GM18499 (cell line): ENCODE results near the gene CA6.
"Not testable (repeated sequence)": the region's sequence is repeated elsewhere in the genome, so short reads cannot be mapped to it uniquely, and the experiment has no call there.

Source experiments
- ATAC-seq: cut with Tn5 transposase; IDR thresholded peaks from one replicate; pipeline ENCODE4 v1.9.1; 2021; ENCODE audit warnings: moderate number of reproducible peaks; ENCODE audit not compliant: insufficient read depth, unreplicated experiment

The CA6 gene

DNA sequence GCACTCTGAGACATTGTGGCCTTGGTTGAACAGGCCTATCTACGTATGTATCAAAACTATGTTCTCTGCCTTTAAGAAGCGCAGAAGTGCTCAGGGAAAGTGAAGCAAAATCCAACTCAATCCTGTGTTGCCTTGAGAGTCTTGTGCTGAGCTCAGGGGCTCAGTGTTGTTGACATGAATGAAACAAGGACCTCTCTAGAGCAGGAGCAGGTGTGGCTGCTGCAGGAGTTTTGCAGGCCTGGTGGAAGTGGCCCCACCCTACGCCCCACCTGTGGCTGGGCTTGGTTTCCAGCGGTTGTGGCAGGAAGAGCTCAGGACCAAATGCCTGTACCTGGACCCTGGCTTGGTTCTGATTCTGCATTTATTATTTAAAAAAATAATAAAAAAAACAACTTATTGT is 20.9 kb downstream of the CA6 start:
- ATAC-seq = no peak

DNA sequence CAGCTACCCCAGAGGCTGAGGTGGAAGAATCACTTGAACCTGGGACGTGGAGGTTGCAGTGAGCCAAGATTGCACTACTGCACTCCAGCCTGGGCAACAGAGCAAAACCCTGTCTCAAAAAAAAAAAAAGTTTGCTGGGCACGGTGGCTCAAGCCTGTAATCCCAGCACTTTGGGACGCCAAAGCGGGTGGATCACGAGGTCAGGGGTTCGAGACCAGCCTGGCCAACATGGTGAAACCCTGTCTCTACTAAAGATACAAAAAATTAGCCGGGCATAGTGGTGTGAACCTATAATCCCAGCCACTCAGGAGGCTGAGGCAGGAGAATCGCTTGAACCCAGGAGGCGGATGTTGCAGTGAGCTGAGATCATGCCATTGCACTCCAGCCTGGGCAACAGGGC is 23.2 kb downstream of the CA6 start:
- not testable (repeated sequence) for ATAC-seq

DNA sequence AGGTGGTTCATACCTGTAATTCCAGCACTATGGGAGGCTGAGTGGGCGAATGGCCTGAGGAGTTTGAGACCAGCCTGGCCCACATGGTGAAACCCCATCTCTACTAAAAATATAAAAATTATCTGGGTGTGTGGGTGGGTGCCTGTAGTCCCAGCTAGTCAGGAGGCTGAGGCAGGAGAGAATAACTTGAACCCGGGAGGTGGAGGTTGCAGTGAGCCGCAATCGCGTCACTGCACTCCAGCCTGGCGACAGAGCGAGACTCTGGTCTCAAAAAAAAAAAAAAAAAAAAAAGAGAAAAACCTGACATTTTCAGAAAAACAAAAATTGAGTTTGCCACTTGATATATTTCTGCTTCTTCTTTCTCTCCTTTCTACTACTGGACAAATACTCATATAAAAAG is 24.3 kb downstream of the CA6 start:
- ATAC-seq = no peak

DNA sequence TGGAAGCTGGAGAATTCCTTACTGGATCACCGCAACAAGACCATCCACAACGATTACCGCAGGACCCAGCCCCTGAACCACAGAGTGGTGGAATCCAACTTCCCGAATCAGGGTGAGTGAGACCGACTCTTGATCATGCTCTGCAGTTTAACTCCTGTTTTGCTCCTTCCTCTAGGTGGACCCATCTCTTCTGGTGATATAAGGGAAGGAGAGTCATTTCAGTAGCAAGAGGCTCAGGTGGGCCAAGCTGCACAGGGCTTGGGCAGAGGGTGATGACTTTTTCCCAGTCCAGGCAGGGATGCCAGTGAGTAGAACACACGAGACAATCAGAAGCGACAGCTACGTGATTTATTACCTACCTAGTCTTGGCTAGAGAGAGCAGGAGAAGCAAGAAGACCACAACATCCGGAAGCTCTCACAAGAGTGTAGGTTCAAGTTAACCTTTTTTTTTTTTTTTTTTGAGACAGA is 25.2 kb downstream of the CA6 start:
- no peak for ATAC-seq

DNA sequence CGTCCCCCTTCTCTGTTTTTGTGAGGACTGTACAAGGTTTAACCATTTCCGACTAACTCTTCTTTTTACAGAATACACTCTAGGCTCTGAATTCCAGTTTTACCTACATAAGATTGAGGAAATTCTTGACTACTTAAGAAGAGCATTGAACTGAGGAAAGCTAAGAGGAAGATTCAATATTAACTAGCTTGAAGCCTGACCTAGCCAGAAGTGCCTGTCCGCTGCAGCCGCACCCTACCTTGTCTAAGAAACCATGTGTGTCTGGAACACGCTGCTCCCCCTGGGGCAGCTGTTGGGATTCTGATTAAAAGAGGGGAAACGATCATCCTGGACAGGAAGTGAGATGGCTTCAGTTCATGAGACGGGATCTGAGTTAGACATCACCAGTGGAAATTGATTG is 28.9 kb downstream of the CA6 start:
- ATAC-seq = no peak

DNA sequence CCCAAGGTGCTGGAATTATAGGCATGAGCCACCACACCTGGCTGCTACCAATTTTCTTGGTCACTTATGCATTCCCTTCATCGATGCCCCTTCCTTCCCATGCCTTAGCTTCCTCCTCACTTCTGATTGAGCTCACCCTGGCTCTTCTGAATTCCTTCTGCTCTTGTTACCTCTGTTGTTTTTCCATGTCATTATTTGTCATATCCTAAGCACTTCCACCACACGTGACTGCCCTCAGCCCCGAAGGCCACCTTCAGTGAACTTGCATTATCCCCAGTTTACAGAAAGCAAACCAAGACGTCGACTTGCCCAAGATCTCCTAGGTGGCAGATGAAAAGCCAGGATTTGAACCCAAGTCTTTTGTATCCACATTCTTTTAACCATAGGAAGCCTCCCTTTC is 30.7 kb downstream of the CA6 start:
- no peak for ATAC-seq

DNA sequence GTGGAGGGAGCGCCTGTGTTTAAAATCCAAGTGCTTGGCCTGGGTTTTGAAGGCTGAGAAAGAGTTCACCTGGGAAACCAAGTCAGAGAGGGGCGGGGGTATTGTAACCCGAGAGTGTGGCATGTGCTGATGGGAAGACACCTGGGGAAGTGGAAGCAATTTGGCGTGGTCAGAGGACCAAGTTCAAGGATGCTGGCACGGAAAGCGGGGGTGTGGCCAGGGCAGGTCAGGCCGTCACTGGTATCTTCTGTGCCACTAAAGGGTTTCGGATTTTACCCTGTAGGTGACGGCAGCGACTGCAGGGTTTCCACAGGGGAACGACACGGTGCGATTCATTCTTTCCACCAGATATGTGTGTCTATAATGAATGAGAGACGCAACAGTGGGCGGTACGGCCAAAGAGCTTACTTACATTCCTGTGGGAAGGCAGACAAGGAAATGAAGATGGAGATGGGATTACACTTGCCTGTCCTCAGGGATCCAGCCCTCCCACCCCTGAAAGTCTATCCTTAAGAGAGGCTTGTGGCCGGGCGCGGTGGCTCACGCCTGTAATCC is 31.3 kb downstream of the CA6 start:
- ATAC-seq = no peak

DNA sequence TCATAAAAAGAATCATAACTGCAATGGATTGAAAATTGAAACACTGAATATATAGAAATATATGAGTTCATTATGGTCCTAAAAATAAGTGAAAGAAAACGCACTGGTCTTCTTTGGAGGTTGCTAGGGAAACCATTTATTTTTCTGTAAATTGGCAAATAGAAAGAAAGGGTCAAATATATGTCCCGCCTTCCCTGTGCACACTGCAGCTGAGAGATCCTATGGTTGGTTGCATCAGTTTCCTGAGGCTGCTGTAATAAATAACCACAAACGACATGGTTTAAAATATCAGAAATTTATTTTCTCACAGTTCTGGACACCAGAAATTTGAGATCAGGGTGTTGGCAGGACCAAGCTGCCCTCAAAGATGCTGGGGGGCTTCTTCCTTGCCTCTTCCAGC is 35.0 kb downstream of the CA6 start:
- ATAC-seq = no peak

DNA sequence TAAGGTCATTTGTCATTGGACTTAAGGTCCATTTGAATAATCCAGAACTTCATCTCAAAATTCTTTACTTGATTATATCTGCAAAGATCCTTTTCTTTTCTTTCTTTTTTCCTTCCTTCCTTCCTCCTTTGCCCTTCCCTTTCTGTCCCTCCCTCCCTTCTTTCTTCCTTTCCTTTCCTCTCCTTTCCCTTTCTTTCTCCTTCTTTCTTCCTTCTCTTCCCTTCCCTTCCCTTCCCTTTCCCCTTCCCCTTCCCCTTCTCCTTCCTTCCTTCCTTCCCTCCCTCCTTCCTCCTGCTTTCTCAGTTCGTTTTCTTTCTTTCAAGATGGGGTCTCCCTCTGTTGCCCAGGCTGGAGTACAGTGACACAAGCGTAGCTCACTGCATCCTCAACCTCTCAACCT is 35.5 kb downstream of the CA6 start:
- ATAC-seq = no peak

DNA sequence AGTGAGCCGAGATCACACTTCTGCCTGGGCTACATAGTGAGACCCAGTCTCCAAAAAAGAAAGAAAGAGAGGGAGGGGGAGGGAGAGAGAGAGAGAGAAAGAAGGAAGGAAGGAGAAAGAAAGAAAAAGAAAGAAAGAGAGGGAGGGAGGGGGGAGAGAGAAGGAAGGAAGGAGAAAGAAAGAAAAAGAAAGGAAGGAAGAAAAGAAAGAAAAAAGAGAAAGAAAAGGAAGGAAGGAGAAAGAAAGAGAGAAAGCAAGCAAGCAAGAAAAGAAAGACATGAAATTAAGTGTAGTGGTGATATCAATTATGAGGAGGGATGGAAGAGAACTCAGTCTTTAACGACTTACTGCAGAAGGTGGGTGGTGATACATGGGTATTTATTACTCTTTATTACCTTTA is 38.5 kb downstream of the CA6 start:
- no peak for ATAC-seq

DNA sequence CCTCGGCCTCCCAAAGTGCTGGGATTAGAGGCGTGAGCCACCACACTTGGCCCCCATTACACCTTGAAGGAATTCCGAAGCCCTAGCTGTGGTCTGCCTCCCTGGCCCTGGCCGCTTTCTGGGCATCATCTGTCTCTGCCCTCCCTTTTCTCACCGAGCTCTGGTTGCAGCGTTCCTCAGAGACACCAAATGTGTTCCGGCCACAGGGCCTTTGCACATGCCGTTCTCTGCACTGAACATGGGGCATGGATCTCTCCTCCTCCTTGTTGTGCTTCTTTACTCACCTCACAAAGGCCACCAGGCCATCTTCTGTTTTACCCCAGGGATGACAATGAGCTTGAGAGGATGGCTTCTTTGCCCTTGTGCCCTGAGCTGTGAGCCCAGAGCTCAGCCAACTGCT is 39.3 kb downstream of the CA6 start:
- no peak for ATAC-seq

DNA sequence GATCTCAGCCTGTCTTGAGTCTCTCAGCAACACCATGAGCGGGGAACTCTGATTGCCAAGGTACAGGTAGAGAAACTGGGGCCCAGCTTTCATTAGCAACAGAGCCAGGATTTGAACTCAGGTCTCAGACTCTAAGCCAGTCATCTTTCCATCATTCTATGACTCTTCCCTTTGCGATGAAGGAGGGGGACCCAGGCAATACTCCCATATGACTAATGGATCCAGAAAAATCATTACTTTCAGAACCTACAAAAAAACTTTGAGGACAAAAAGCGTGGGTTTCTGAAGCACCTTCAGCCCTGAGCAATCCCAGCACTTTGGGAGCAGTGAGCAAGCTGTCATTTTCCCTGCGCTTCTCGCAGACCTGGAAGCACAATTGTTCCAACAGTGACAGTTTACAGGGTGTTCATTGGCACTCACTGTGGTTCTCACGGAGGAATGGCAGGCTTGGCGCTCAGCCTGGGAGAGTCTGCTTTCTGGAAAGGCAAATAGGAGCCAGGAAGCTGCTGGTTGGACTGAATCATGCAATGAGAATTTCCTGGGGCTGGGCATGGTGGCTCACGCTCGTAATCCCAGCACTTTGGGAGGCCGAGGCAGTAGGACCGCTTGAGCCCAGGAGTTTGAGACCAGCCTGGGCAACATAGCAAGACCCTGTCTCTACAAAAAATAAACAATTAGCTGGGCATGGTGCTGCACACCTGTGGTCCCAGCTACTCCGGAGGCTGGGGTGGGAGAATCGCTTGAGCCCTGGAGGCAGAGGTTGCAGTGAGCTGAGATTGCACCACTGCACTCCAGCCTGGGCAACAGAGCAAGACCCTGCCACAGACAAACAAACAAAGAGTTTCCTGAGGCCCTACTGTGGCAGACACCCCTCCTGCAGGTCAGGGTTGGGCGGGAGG is 40.5 kb downstream of the CA6 start:
- ATAC-seq = no peak

DNA sequence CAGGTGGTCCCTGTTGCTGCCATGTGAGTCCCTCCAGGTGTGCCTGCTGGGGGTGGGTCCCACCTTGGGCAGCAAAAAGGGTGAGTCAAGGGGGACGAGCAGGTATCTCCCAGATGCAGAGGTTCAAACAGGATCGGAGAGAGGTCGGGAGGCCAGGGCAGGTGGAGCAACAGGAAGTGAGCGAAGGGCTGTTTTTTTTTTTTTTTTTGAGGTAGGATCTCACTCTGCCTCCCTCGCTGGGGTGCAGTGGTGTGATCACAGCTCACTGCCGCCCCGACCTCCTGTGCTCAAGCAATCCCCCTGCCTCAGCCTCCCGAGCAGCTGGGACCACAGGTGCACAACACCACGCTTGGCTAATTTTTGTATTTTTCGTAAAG is 41.1 kb downstream of the CA6 start:
- ATAC-seq = no peak

DNA sequence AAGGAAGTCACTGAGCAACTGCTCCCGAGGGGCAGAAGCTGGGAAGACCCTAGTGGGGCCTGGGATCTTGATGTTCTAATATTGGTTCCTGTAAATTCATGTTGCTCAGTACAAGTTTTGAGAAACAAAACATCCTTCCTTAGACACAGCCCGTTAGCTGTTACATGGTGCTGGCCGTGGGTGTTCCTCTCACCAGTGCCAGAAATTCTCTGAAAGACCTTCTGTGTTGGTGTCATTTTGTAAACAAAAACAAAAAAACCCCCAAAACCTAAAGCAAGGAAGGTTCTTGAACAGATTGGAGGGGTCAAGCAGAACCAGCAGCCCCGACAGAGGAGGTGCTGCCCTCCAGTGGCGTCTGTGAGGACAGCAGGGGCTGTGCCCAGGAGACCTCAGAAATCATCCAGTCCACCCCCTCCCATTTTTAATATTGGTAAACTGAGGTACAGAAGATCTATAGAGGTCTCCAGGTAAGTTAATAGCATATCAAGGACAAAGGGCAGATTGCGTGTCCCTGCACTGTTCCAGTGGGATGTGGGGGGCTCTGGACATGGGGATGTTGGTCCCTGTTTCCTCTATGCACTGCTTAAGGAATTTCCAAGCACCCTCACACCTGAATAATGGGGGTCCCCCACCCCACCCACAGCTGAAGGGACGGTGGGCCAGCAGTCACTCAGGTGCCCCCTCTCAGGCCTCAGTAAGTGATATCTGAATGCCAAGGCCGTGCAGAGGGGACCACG is 42.4 kb downstream of the CA6 start:
- no peak for ATAC-seq

DNA sequence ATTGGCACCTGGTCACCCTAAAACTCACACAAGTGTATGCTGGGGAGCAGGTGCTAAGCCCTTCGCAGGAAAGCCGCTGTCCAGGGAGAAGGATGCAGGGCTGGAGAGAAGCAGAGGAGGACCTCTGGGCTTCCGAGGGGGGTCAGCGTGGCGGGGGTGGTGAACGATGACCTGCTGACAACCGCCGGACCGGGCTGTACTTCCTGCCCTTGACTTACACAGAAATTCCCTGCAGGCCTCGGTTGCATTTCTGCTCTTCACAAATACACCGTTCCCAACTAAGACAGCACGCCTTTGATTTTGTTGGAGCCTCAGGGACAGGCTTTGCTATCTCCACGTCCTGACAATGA is 42.9 kb downstream of the CA6 start:
- no peak for ATAC-seq

DNA sequence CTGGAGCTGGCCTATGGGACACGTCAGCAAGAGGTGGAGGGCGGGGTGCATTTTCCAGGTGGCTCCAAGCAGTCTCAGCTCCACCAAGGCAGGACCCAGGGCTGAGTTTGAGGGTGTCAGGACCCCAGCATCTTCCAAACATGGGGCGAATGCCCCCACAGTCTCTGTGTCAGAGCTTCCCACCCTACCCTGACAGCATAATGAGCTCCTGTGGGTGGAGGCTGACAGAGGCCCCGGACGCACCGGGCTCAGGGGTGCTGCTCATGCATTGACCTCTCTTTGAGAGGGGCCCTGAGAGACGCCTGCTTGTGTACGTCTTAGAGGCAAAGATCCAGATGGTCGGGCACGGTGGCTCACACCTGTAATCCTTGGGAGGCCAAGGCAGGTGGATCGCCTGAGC is 43.4 kb downstream of the CA6 start:
- ATAC-seq = no peak

DNA sequence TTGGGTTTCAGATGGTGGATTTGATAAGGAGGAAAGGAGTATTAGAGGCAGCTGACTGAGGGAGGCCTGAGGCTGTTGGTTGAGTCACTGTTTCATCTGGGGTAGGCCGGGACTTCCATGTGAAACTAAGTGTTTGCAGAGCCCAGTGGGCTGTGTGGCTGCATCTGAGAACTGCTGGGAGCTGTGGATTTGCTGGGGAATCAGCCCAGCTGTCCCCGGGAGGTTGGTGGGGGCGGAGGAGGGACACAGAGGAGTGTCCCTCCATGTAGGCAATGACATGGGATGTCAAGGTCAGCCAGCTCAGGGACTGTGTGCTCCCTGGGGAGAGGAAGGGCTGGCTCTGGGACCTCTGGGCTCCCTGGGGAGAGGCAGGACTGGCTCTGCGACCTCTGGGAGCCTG is 44.2 kb downstream of the CA6 start:
- ATAC-seq = no peak

DNA sequence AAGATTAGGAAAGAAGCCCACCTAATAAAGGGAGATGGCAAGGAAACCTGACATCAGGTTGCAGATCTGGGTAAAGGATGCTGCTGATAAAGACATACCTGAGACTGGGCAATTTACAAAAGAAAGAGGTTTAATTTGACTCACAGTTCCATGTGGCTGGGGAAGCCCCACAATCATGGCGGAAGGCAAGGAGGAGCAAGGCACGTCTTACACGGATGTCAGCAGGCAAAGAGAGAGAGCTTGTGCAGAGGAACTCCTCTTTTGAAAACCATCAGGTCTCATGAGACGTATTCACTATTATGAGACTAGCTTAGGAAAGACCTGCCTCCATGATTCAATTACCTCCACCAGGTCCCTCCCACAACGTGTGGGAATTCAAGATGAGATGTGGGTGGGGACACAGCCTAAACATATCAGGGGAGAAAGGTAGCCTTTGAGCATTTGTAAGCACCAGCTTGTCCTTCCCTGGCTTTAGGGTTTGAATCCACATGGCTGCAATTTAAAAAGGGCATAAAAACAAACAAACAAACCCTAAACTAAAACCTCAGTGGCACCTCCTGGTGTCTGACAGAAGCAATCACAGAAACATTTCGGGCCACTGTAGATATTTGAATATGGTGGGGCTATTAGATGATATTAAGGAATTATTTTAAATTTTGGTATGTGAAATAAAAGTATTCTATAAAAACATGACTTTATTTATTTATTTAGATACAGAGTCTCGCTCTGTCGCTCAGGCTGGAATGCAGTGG is 47.4 kb downstream of the CA6 start:
- no peak for ATAC-seq

DNA sequence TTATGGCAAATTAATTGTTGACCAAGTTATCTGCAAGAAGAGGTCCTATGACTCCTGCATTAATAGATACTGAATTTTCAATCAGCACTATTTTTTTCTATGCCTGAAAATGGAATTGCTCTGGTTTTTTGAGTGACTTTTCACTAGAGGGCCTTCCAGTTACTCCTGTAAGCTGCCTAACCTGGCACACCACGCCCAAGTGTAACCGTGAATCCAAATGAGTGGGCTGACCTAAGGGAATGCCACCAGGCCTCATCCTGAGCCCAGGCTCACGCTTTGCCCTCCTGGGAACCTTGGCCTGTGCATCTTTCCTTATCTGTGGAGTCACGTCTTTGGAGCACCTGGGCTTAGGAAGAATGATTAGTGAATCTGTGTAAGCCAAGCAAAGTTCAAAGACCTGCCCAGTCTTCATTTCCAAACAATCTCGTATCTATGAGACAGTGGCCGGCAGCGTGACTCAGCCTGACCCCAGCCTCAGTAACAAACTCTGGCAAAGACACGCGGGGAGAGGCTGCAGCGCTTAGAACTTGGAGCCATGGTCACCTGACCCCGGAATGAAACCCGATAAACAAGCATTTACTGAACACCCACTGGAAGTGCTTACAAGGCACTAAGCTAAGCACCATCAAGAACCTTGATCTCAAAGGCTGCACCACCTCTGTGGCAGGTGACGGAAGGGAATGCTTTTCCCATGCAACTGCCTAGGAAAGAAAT is 48.5 kb downstream of the CA6 start:
- not testable (repeated sequence) for ATAC-seq

DNA sequence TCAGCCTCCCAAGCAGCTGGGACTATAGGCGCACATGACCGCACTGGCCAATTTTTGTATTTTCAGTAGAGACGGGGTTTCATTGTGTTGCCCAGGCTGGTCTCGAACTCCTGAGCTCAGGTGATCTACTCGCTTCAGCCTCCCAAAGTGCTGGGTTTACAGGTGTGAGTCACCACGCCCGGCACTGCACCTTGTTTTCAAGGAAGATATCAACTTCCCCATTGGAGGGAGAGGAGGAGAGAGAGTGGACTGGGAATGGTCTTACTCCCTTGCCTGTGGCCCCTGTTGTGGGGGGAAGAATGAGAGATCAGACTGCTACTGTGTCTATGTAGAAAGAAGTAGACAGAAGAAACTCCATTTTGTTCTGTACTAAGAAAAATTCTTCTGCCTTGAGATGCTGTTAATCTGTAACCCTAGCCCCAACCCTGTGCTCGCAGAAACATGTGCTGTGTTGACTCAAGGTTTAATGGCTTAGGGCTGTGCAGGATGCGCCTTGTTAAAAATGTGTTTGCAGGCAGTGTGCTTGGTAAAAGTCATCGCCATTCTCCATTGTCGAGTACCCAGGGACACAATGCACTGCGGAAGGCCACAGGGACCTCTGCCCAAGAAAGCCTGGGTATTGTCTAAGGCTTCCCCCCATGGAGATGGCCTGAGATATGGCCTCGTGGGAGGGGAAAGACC is 56.0 kb downstream of the CA6 start:
- ATAC-seq = not testable (repeated sequence)
